Endothelial cell (in vitro differentiated cells): Measurements from ENCODE around the gene SYPL1. TPM values are rescaled to one million over a fixed set of nuclear protein-coding genes. Genes with fewer than 3 reads are reported as not detected.
A peak's percentile ranks its signal among the peaks of the same experiment; 100 is the strongest.

Experiments used
- DNase-seq: peaks from one replicate; pipeline ENCODE4 v3.0.0; 2021; ENCODE audit warnings: low spot score
- H3K27ac Mint-ChIP-seq: one replicate; pipeline ENCODE4 v1.8.0; 2021; ENCODE audit warnings: mixed read lengths, inconsistent platforms; ENCODE audit not compliant: unreplicated experiment
- H3K27me3 Mint-ChIP-seq: one replicate; pipeline ENCODE4 v1.8.0; 2021; ENCODE audit warnings: mild to moderate bottlenecking, moderate library complexity, mixed read lengths, inconsistent platforms; ENCODE audit not compliant: unreplicated experiment
- H3K36me3 Mint-ChIP-seq: one replicate; pipeline ENCODE4 v1.8.0; 2021; ENCODE audit warnings: mild to moderate bottlenecking, low read depth, mixed read lengths, inconsistent platforms; ENCODE audit not compliant: unreplicated experiment
- H3K4me1 Mint-ChIP-seq: one replicate; pipeline ENCODE4 v1.8.0; 2021; ENCODE audit warnings: mild to moderate bottlenecking, mixed read lengths, inconsistent platforms; ENCODE audit not compliant: unreplicated experiment
- H3K4me3 Mint-ChIP-seq: one replicate; pipeline ENCODE4 v1.8.0; 2021; ENCODE audit warnings: mild to moderate bottlenecking, mixed read lengths, inconsistent platforms; ENCODE audit not compliant: unreplicated experiment
- H3K9me3 Mint-ChIP-seq: one replicate; pipeline ENCODE4 v1.8.0; 2021; ENCODE audit warnings: mixed read lengths, inconsistent platforms; ENCODE audit not compliant: unreplicated experiment
- CTCF ChIP-seq: fragments of 200-600 bp; sonication (generic); IDR thresholded peaks from one replicate; pipeline ENCODE4 v1.5.0; 2021; ENCODE audit warnings: antibody characterized with exemption; ENCODE audit not compliant: unreplicated experiment
- total RNA-seq: library from RNA; stranded (reverse); fragmentation: NEBNext Ultra II Directional; extraction: Animal tissue kit (Norgen Biotek cat#: 25700); gene quantifications from one replicate; pipeline ENCODE4 v1.2.1, GENCODE V29; 2021; ENCODE audit not compliant: unreplicated experiment

The SYPL1 gene
- total RNA-seq, 1 donor from 2014 or later = 92.7 TPM

GRCh38 chr7:106110885-106111654 is 1.0 kb downstream of the SYPL1 start:
- no peak for TF ChIP-seq CTCF
- Mint-ChIP-seq H3K27me3 (peaks cover 11% of the 10 kb centered on the region), H3K27ac (peak overlapping the region; percentile 96), H3K4me3 (peak overlapping the region; percentile 96), H3K4me1 (peaks cover 32% of the 10 kb centered on the region), H3K9me3 (no peaks in the 10 kb centered on the region), H3K36me3 (peaks cover 9% of the 10 kb centered on the region)
- DNase-seq = no peak

- Mint-ChIP-seq H3K27ac (peak overlapping the region; percentile 25), H3K36me3 (peaks cover 12% of the 10 kb centered on the region), H3K4me3 (peak overlapping the region; percentile 86), H3K9me3 (no peaks in the 10 kb centered on the region), H3K4me1 (peaks cover 39% of the 10 kb centered on the region), H3K27me3 (peaks cover 11% of the 10 kb centered on the region)
- no peak for DNase-seq
- no peak for TF ChIP-seq CTCF
Measured at GRCh38 chr7:106110238-106110560, 1.9 kb downstream of the SYPL1 start.

GRCh38 chr7:106109521-106110237 is 2.4 kb downstream of the SYPL1 start:
- DNase-seq = no peak
- no peak for TF ChIP-seq CTCF
- H3K4me1 Mint-ChIP-seq = peaks cover 44% of the 10 kb centered on the region
- peaks cover 11% of the 10 kb centered on the region for H3K27me3 Mint-ChIP-seq
- peaks cover 12% of the 10 kb centered on the region for H3K36me3 Mint-ChIP-seq
- H3K4me3 Mint-ChIP-seq = peak overlapping the region; percentile 86
- no peaks in the 10 kb centered on the region for H3K9me3 Mint-ChIP-seq
- H3K27ac Mint-ChIP-seq = no peak overlapping the region

GRCh38 chr7:106108991-106109390 is 3.1 kb downstream of the SYPL1 start:
- peak overlapping the region; percentile 72 for H3K4me3 Mint-ChIP-seq
- TF ChIP-seq CTCF = no peak

GRCh38 chr7:106104721-106105260 is 7.3 kb downstream of the SYPL1 start:
- H3K27ac Mint-ChIP-seq = no peak overlapping the region
- H3K4me1 Mint-ChIP-seq = peaks cover 45% of the 10 kb centered on the region
- DNase-seq = no peak
- H3K4me3 Mint-ChIP-seq = no peak overlapping the region
- H3K27me3 Mint-ChIP-seq = peaks cover 3% of the 10 kb centered on the region
- no peak for TF ChIP-seq CTCF
- peaks cover 4% of the 10 kb centered on the region for H3K36me3 Mint-ChIP-seq
- no peaks in the 10 kb centered on the region for H3K9me3 Mint-ChIP-seq

More at GRCh38 chr7:106108991-106109390, 3.1 kb downstream of the SYPL1 start:
- peaks cover 11% of the 10 kb centered on the region for H3K27me3 Mint-ChIP-seq
- H3K36me3 Mint-ChIP-seq = peaks cover 12% of the 10 kb centered on the region
- H3K9me3 Mint-ChIP-seq = no peaks in the 10 kb centered on the region
- H3K4me1 Mint-ChIP-seq = peaks cover 44% of the 10 kb centered on the region
- DNase-seq = no peak
- H3K27ac Mint-ChIP-seq = peak overlapping the region; percentile 40
